Activated CD4-positive, alpha-beta memory T cell treated with anti-CD3 and anti-CD28 coated beads, Interleukin-2, amount 10 ng/mL, durations not matched to agents 7 days and 5 days (primary cell): ENCODE results near the gene CEACAM6. TPM values are rescaled to one million over a fixed set of nuclear protein-coding genes. Genes with fewer than 3 reads are reported as not detected.
A peak's percentile ranks its signal among the peaks of the same experiment; 100 is the strongest.

ENCODE experiments used
- CTCF ChIA-PET: fragments of 350-600 bp; sonication (Branson Sonifier 250); formaldehyde crosslinking; loops from one replicate; lab custom pipeline; 2021; ENCODE audit warnings: antibody characterized with exemption, inconsistent platforms; lab: Charles Lee
- POLR2A ChIA-PET: fragments of 350-600 bp; sonication (Branson Sonifier 250); formaldehyde crosslinking; loops from one replicate; lab custom pipeline; 2021; ENCODE audit warnings: antibody characterized with exemption; lab: Charles Lee
- DNase-seq: peaks from one replicate; pipeline ENCODE4 v3.0.0-alpha.2; 2020
- H3K27ac Mint-ChIP-seq: one replicate; pipeline ENCODE4 v1.8.0; 2021; ENCODE audit warnings: mild to moderate bottlenecking, mixed read lengths
- H3K27me3 Mint-ChIP-seq: one replicate; pipeline ENCODE4 v1.8.0; 2021; ENCODE audit warnings: mixed read lengths
- H3K36me3 Mint-ChIP-seq: one replicate; pipeline ENCODE4 v1.8.0; 2021; ENCODE audit warnings: low read depth, mixed read lengths
- H3K4me1 Mint-ChIP-seq: one replicate; pipeline ENCODE4 v1.8.0; 2021; ENCODE audit warnings: mixed read lengths
- H3K4me3 Mint-ChIP-seq: one replicate; pipeline ENCODE4 v1.8.0; 2021; ENCODE audit warnings: mild to moderate bottlenecking, mixed read lengths
- H3K9me3 Mint-ChIP-seq: one replicate; pipeline ENCODE4 v1.8.0; 2021; ENCODE audit warnings: mixed read lengths
- total RNA-seq, 2 experiments: library from RNA; stranded (reverse); gene quantifications; one replicate each; pipeline ENCODE4 v1.2.3, GENCODE V29; 2021

The CEACAM6 gene
- total RNA-seq, 2 experiments from 2014 or later: not detected

GRCh38 chr19:41804336-41804735, 49.0 kb downstream of the CEACAM6 start:
- peaks cover 15% of the 10 kb centered on the region for H3K4me1 Mint-ChIP-seq
- no peak for DNase-seq
- POLR2A ChIA-PET: no interaction called here
- no peak overlapping the region for H3K27ac Mint-ChIP-seq
- no peak overlapping the region for H3K4me3 Mint-ChIP-seq
- H3K9me3 Mint-ChIP-seq: no peaks in the 10 kb centered on the region
- H3K27me3 Mint-ChIP-seq: peaks cover 7% of the 10 kb centered on the region
- no peaks in the 10 kb centered on the region for H3K36me3 Mint-ChIP-seq
- CTCF ChIA-PET: interaction anchor here (1.0 to 2.2 kb wide), 2 partner anchors 11 to 32 kb away, joined by 3 to 8 read pairs; no protein-coding TSS in a partner anchor

DNA sequence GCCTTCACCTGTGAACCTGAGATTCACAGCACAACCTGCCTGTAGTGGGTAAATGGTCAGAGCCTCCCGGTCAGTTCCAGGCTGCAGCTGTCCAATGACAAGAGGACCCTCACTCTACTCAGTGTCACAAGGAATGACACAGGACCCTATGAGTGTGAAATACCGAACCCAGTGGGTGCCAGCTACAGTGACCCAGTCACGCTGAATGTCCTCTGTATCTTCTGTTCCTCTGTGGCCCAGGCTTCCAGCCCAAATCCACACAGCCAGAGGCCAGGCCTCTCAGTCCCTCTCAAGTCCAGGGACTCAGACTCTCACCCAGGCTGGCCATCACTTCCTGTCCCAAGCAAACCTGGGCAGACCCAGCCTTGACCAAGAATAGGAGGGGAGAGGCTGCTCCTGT, 51.8 kb downstream of the CEACAM6 start:
- ChIA-PET CTCF (no interaction called here), POLR2A (no interaction called here)
- no peak for DNase-seq
- no peaks in the 10 kb centered on the region for H3K36me3 Mint-ChIP-seq
- H3K4me3 Mint-ChIP-seq: no peak overlapping the region
- H3K27me3 Mint-ChIP-seq: peaks cover 7% of the 10 kb centered on the region
- peaks cover 12% of the 10 kb centered on the region for H3K4me1 Mint-ChIP-seq
- H3K27ac Mint-ChIP-seq: no peak overlapping the region
- H3K9me3 Mint-ChIP-seq: no peaks in the 10 kb centered on the region

DNA sequence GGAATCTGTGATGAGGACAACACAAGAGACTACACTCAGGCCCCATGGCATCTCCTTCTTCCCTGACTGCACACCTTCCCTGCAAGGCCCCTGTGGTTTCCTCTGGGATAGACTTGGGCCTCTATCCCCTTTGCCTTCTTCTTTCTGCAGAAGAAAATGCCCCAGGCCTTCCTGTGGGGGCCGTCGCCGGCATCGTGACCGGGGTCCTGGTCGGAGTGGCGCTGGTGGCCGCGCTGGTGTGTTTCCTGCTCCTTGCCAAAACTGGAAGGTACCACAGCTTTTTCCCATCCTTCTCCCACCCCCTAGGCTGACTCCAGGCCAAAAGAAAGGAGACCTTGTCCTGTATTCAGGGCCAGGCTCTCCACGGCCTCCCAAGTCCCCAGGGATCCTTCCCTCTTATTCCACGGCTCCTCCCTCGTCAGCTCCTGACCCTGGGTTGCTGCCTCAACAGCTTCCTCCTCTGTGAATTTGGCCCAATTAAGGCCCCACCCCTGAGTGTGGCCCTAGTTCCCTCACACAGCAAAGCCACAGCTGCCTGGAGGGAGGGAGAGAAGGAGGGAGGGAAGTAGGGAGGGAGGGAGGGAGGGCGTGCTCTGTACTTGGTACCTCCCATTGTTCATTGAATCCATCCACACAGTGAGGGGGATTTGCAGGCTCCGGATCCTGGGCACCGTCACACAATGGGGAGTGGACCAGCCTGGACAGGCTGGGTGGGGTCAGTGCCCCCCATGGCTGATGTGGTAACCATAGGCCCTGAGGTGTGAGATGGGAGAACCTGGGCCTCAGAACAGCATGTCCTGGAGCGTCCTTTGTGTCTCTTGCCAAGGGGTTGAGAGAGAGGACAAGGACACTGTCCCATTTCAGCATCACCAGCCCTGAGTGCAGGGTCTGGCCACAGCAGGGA, 53.6 kb downstream of the CEACAM6 start:
- Mint-ChIP-seq H3K4me1 (peaks cover 8% of the 10 kb centered on the region), H3K27me3 (peaks cover 7% of the 10 kb centered on the region), H3K4me3 (no peak overlapping the region), H3K27ac (no peak overlapping the region), H3K36me3 (no peaks in the 10 kb centered on the region), H3K9me3 (no peaks in the 10 kb centered on the region)
- POLR2A ChIA-PET: no interaction called here
- CTCF ChIA-PET: no interaction called here
- no peak for DNase-seq

GRCh38 chr19:41810301-41810700, 55.0 kb downstream of the CEACAM6 start:
- Mint-ChIP-seq H3K27me3 (peaks cover 7% of the 10 kb centered on the region), H3K9me3 (no peaks in the 10 kb centered on the region), H3K4me3 (no peak overlapping the region), H3K4me1 (no peaks in the 10 kb centered on the region), H3K36me3 (no peaks in the 10 kb centered on the region), H3K27ac (no peak overlapping the region)
- POLR2A ChIA-PET: no interaction called here
- DNase-seq: no peak
- CTCF ChIA-PET: interaction anchor here (1.2 kb wide), 1 partner anchor 15 kb away, joined by 3 read pairs; no protein-coding TSS in a partner anchor

GRCh38 chr19:41811036-41811435, 55.7 kb downstream of the CEACAM6 start:
- ChIA-PET POLR2A (no interaction called here), CTCF (interaction anchor here (1.2 kb wide), 1 partner anchor 16 kb away, joined by 3 read pairs; no protein-coding TSS in a partner anchor)
- no peak overlapping the region for H3K27ac Mint-ChIP-seq
- no peaks in the 10 kb centered on the region for H3K9me3 Mint-ChIP-seq
- no peak for DNase-seq
- H3K36me3 Mint-ChIP-seq: no peaks in the 10 kb centered on the region
- H3K4me1 Mint-ChIP-seq: no peaks in the 10 kb centered on the region
- peaks cover 3% of the 10 kb centered on the region for H3K27me3 Mint-ChIP-seq
- no peak overlapping the region for H3K4me3 Mint-ChIP-seq

GRCh38 chr19:41811981-41812380, 56.7 kb downstream of the CEACAM6 start:
- no peak for DNase-seq
- H3K27me3 Mint-ChIP-seq: peaks cover 3% of the 10 kb centered on the region
- no peaks in the 10 kb centered on the region for H3K9me3 Mint-ChIP-seq
- no peaks in the 10 kb centered on the region for H3K4me1 Mint-ChIP-seq
- H3K27ac Mint-ChIP-seq: no peak overlapping the region
- ChIA-PET CTCF (interaction anchor here (1.1 to 1.4 kb wide), 4 partner anchors 11 to 59 kb away, joined by 3 to 7 read pairs (median 4); no protein-coding TSS in a partner anchor), POLR2A (no interaction called here)
- no peaks in the 10 kb centered on the region for H3K36me3 Mint-ChIP-seq
- no peak overlapping the region for H3K4me3 Mint-ChIP-seq

GRCh38 chr19:41813911-41814310, 58.6 kb downstream of the CEACAM6 start:
- DNase-seq: no peak
- ChIA-PET CTCF (no interaction called here), POLR2A (no interaction called here)
- Mint-ChIP-seq H3K9me3 (no peaks in the 10 kb centered on the region), H3K36me3 (no peaks in the 10 kb centered on the region), H3K4me1 (no peaks in the 10 kb centered on the region), H3K4me3 (no peak overlapping the region), H3K27me3 (peaks cover 6% of the 10 kb centered on the region), H3K27ac (no peak overlapping the region)

- no peaks in the 10 kb centered on the region for H3K36me3 Mint-ChIP-seq
- no peaks in the 10 kb centered on the region for H3K9me3 Mint-ChIP-seq
- H3K4me1 Mint-ChIP-seq: no peaks in the 10 kb centered on the region
- peaks cover 7% of the 10 kb centered on the region for H3K27me3 Mint-ChIP-seq
- no peak for DNase-seq
- no peak overlapping the region for H3K4me3 Mint-ChIP-seq
- CTCF ChIA-PET: no interaction called here
- H3K27ac Mint-ChIP-seq: no peak overlapping the region
- POLR2A ChIA-PET: no interaction called here
These were observed 60.0 kb downstream of the CEACAM6 start for GRCh38 chr19:41815301-41815700.

DNA sequence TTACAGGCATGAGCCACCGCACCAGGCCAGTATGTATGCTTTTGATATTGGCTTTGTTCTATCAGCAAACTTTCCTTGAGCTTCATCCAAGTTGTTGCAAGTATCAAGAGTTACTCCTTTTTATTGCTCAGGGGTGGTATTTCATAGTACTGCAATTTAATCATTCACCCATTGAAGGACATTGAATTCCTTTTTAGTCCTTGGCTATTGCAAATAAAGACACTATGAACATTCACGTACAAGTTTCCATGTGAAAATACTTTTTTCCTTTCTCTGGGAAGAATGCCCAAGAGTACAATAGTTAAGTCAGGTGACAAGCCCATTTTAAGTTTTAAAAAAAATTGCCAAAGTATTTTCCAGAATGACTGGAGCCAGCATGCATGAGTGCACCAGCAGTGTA, 61.4 kb downstream of the CEACAM6 start:
- Mint-ChIP-seq H3K4me3 (no peak overlapping the region), H3K36me3 (no peaks in the 10 kb centered on the region), H3K4me1 (peaks cover 3% of the 10 kb centered on the region), H3K27ac (no peak overlapping the region), H3K27me3 (peaks cover 17% of the 10 kb centered on the region), H3K9me3 (no peaks in the 10 kb centered on the region)
- no peak for DNase-seq
- ChIA-PET POLR2A (no interaction called here), CTCF (interaction anchor here (0.6 kb wide), 1 partner anchor 77 kb away, joined by 5 read pairs; no protein-coding TSS in a partner anchor)

GRCh38 chr19:41821003-41821735, 65.8 kb downstream of the CEACAM6 start:
- Mint-ChIP-seq H3K4me3 (no peak overlapping the region), H3K27ac (no peak overlapping the region), H3K9me3 (no peaks in the 10 kb centered on the region), H3K36me3 (no peaks in the 10 kb centered on the region), H3K27me3 (peaks cover 32% of the 10 kb centered on the region), H3K4me1 (peaks cover 3% of the 10 kb centered on the region)
- peak; percentile 47 for DNase-seq
- CTCF ChIA-PET: interaction anchor here (0.6 to 3.5 kb wide), 8 partner anchors 26 to 382 kb away, joined by 3 to 37 read pairs (median 4); no protein-coding TSS in a partner anchor
- POLR2A ChIA-PET: interaction anchor here (0.6 to 1.1 kb wide), 3 partner anchors 28 to 30 kb away, joined by 3 to 5 read pairs (median 3); no protein-coding TSS in a partner anchor

Other genes with a start within 250 kb of the CEACAM6 start
- gene CEACAM21, start 179.4 kb upstream of the CEACAM6 start, total RNA-seq: 10 to 100 TPM; 77.0 to 77.8 TPM
- gene CEACAM4, start 128.5 kb upstream of the CEACAM6 start, total RNA-seq: not detected
- gene CEACAM7, start 67.3 kb upstream of the CEACAM6 start, total RNA-seq: not detected
- gene CEACAM5, start 46.9 kb upstream of the CEACAM6 start, total RNA-seq: not detected
- gene CEACAM3, start 41.1 kb downstream of the CEACAM6 start, total RNA-seq: not detected
- gene LYPD4, start 89.2 kb downstream of the CEACAM6 start, total RNA-seq: not detected
- not detected for gene DMRTC2, start 89.5 kb downstream of the CEACAM6 start, total RNA-seq
- gene RPS19, start 104.7 kb downstream of the CEACAM6 start, total RNA-seq: 1,000 to 10,000 TPM; 2,625 to 2,652 TPM
- under 1 TPM; 0.35 to 0.38 TPM for gene CD79A, start 121.7 kb downstream of the CEACAM6 start, total RNA-seq
- gene ARHGEF1, start 127.7 kb downstream of the CEACAM6 start, total RNA-seq: 100 to 1,000 TPM; 657 TPM
- gene ERFL, start 172.9 kb downstream of the CEACAM6 start, total RNA-seq: 1 to 10 TPM; 1.5 to 1.7 TPM
- gene RABAC1, start 203.8 kb downstream of the CEACAM6 start, total RNA-seq: 100 to 1,000 TPM in 1 of 2 experiments, 10 to 100 TPM in 1; 97.2 to 105 TPM
- gene ATP1A3, start 238.7 kb downstream of the CEACAM6 start, total RNA-seq: 1 to 10 TPM; 1.2 to 1.9 TPM